HG02885 (cell line): ENCODE measurements around the gene MRC1.

Experiments used
- ATAC-seq: cut with Tn5 transposase; IDR thresholded peaks from one replicate; pipeline ENCODE4 v1.9.1; 2021; ENCODE audit warnings: mild to moderate bottlenecking; ENCODE audit not compliant: unreplicated experiment, poor library complexity

MRC1 gene

DNA sequence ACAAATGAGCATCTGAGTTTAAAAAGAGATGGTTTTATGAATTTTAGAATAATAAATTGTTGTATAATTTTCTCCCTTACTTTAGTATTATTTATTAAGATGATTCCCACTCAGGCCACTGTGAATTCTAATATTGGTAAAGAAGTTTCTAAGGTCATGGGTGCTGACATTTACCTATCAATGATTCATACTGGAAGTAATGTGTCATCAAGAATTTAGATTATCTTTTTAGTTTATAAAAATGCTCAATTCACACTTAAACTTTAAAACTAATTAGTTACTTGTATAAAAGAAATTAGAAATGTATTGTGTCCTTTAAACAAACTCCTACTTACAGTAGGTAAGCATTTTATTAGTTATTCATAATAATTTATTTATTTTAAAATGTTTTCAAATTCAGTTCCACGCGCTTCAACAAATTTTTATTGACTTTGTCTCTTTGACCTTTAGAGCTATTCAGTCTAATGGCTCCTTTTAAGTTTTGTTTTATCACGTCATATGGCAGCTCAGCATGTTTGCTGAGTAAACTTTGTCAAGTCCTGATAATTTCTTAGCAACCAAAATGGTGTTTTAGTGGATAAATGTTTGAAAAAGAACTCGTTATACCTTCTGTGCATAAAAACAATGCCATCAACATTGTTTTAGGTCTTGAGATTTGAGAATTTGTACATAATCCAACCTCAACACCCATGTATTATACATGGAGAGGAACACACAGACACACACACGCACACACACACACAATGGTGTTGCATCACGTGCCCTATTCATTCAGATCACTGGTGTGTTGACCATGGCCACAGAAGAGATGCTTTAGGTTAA is 15.1 kb upstream of the MRC1 start:
- ATAC-seq, result no peak

DNA sequence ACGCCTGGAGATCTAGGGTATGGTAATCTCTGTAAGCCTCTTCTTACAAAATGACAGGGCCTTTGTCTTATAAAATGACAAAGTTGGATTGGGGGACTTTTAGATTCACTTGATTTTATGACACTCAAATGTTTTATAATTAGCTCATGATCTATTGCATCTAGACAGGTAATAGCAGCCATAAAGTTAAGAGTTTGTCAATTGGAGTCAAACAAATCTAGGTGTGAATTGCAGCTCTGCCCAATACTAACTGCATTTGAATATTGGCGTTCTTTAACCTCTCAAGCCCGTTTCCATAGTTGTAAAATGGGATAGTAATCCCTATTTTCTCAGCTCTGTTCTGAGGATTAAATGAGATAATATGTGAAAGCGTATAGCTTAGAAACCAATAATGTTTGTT is 14.1 kb upstream of the MRC1 start:
- ATAC-seq, result no peak

DNA sequence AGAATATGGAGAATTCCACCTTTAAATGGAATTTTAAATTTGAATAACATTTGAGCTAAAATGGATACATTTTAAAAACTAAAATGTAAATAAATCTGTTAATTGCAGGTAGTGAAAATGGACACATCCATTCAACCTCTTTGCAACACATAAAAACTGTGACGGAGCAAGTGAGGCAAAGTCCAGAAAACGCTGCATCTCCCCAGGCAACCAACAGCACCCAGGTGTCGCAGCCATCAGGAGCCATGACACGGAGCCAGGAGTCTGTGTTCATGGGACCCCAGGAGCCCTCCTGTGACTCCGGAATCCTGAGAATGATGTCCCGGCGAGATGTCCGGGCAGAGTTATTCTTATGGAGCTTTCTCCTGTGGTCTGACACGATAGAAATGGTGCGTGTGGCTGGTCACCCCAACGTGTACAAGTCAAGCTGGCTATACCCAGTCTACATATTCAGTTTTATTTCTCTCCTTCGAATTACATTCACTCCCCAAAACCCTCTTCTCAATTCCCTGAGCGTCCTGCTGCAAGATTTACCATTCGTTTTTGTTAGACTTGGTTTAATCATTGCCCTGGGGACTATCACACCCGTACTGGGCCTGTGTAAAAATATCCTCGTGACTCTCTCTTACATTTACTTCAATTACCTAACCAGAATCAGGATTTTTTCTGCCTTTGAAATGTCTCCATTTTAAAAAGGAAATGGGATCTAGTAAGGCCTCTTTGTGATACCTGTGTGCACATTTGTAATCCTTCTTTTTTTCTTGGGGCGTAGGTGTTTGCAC is 13.1 kb upstream of the MRC1 start:
- ATAC-seq, result no peak

DNA sequence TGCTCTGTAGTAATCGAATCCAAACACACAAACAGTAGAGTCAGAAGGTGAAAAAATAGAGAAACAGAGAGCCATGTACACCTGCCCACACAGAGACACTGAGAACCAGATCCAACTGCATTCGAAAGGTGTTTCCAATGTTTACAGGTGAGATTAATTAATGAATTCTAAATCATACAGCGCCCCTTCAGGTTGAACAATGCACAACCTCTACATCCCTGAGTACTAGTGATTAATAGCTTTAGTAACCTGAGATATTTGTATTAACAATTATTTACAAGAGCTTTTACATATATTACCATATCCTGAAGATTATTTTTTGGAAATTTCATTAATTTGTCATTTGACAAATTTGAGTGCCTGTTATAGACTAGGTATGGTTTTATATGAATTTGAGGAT is 7.6 kb upstream of the MRC1 start:
- ATAC-seq, result no peak

DNA sequence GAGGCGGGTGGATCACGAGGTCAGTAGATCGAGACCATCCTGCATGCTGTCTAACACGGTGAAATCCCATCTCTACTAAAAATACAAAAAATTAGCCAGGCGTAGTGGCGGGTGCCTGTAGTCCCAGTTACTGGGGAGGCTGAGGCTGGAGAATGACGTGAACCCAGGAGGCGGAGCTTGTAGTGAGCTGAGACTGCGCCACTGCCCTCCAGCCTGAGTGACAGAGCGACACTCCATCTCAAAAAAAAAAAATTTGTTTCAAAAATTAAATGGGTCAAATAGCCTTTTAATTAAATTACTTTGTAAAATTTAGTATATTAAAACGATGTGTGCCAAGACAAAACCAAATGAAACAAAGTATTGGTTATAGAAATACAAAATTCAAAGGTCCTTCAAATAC is 6.8 kb upstream of the MRC1 start:
- ATAC-seq, result no peak

DNA sequence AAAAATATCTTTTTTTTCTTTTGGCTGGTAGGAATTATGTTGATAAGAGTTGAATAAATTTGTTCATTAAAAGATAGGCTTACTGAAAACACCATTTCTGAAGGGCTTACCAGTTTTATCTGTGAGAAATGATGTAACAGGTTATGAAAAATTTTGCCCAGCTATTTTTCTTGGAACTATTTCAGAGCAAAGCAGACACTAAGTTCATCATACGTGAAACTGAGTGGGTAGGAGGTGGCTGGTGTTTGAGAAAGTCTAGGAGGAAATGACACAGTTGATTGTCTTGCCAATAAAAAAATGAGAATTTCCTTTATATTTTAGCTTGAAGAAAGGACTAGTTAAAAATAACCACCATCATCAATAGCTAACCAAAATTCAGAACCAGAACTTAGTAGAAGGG is 6.2 kb upstream of the MRC1 start:
- ATAC-seq, result no peak

DNA sequence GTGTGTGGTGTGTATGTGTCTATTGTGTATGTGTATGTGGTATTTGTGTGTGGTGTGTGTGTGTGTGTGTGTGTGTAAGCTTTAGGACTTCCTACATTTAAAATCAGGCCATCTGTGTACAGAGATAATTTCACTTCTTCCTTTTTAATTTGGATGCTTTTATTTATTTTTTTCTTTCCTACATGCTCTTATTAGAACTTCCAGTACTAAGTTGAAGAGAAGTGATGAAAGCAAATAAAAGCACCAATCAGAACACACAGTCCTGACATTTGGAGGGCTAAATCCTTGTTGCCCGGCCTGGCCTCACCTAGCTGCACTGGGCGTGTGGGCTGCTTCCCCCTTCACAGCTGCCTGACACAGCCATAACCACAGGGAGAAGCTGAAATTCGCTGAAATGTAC is 3.8 kb upstream of the MRC1 start:
- no peak for ATAC-seq

DNA sequence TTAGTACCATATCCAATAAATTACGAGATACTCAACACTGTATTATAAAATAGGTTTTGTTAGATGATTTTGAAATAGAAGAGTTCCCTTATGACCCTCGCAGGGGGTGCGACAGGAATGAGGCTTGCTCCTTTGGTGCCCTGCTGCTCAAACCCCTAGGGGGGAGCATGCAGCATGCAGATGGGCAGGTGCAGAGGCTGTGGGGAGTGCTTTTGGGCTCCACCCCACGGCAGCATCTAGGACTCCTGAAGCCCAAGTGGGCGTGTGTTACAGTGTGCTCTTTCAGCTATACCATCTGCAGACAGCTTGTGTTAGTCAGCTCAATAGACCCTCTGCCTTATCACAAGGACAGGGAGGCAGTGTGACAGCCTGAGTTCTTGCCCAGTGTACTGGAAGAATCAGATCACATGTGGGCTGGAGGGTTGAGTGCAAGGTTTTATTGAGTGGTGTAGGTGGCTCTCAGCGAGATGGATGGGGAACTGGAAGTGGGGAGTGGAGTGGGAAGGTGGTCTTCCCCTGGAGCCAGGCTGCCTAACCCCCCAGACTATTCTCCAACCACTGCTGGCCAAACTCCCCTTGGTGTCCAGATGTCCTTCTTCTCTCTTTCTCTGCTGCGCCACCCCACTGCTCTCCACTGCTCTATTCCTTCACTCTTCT is 3.1 kb upstream of the MRC1 start:
- peak; percentile 78 for ATAC-seq

DNA sequence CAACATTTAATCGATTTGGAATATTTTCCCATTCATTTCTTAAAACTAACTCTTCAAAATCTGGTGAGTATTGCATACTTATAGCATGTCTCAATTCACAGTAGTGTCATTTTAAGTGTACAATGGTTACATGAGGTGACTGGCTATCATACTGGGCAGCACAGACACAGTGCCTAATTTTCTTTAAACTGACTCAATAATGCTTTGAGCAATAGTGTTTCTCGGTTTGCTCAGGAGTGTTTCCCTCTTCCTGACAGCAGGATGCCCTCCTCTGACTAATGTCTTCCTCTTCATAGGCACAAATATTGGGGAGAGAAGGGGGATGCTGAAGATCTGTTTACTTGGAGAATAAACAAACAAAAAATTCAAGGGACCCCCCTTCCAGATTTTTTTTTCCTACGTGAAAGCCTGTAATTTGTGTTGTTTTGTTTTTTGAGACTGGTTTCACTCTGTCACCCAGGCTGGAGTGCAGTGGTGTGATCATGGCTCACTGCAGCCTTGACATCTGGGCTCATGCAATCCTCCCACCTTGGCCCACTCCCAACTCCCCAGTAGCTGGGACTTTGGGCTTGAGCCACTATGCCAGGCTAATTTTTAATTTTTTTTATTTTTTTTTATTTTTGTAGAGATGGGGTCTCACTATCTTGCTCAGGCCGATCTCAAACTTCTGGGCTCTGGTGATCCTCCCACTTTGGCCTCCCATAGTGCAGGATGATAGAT is 2.2 kb downstream of the MRC1 start:
- no peak for ATAC-seq

DNA sequence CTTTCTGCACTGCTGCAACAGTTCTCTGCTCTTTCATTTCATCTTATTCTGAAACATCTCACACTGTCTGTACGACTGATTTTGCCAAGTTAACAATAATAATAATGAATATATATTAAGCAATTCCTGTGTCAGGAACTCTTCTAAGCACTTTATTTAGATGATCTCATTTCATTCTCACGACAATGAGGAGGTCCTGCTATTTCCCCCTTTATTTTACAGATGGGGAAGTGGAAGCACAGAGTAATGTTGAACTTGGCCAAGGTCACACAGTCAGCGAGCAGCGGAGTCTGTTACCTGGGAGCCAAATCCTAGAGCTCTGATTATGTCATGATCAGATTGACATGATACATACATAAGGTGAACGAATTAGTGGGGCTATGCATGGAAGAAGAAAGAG is 5.8 kb downstream of the MRC1 start:
- ATAC-seq, result no peak

DNA sequence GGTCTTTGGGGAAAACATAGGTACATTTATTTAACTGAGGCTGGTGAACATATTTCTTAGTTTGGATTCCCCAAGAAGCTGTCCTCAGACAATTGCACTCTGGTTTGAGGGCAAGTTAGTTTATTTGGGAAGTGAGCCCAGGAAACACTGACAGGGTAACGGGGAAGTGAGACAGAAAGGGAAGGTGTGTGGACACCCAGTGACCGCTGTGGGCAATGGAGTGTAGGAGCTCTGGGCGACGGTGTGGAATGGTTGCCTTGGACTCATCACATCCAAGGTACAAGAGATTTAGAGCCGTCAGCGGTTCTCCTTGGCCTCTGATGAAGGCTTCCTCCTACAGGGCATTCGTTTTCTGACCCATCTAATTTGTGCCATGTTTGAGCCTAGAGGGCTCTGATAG is 7.1 kb downstream of the MRC1 start:
- no peak for ATAC-seq

DNA sequence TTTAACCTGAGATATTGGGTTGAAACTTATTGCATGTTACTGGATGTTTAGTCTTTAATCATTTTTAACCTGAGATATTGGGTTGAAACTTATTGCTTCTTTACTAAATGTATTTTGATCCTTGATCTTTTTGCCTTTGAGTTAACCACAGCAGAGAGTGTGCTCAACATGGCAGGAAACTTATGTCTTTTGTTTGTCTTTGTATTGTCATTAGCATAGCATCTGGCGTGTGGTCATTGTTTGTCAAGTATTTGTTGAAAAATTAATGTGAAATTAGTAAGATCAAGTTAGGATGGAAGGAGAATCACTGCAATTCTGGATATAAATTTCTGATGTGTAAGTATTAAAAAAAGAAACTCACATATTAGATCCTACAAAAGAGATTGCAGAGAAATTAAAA is 8.2 kb downstream of the MRC1 start:
- ATAC-seq, result no peak

DNA sequence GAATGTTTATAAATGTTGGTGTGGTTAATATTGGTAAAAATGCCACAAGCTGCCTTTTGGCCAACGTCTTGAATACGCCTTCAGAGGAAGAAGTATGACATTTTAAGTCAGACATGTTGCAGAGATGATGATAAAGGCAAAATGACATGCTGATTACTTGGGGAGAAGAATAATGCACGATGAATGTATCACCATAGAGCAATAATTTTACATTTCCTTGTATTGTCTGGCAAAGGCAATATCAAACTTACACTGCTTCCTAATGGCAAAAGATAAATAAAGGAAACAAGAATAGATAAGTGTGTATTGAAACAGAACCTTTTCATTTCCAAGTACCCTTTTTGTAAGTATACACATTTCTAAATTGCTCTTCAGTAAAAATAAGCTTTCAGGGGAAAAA is 8.6 kb downstream of the MRC1 start:
- ATAC-seq, result no peak

DNA sequence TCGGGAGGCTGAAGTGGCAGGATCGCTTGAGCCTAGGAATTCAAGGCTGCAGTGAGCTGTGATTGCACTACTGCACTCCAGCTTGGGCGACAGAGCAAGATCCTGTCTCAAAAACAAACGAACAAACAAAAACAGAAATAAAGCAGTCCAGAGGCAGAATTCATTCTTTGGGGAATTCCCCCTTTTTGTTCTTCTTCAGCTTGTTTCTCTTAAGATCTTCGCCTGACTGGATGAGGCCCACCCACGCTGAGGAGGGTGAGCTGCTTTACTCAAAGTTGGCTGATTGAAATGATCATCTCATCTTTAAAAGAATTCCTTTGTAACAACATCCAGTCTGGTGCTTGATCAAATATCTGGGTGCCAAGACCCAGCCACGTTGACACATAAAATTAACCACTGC is 10.7 kb downstream of the MRC1 start:
- ATAC-seq, result no peak

DNA sequence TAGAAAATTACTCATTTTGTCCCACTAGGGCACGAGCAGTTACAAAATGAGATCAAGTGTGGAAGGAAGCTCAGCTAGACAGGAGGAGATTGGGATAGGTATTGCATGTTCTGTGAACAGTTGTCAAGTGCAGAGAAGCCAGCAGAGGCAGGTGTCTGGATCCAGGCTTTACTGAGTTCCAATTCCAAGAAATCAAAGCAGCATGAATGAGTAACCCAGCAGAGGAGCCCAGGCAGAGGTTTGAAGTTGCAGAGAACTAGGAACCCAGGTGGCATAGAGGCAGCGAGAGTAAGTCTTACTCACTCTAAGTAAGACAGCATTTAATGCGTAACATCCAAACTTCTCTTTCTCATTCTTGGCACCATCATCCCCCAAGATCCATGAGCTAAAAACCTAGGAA is 11.8 kb downstream of the MRC1 start:
- no peak for ATAC-seq

DNA sequence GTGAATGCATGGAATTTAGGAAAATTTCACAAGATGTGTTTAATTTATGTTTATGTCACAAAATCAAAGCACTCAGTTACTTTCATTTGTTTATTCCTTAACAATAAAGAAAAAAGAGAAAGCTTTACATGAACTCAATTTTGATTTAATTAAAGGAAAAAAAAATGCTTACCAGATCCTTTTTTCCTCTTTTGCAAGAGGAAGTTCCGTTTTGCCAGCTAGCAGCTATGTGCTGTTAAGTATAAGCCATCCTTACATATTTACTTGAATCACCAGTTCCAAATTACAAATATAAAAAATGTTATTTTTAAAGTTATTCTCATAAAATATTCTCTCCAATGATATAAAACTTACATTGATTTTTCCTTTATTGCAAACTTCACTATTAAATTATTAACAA is 12.7 kb downstream of the MRC1 start:
- no peak for ATAC-seq

DNA sequence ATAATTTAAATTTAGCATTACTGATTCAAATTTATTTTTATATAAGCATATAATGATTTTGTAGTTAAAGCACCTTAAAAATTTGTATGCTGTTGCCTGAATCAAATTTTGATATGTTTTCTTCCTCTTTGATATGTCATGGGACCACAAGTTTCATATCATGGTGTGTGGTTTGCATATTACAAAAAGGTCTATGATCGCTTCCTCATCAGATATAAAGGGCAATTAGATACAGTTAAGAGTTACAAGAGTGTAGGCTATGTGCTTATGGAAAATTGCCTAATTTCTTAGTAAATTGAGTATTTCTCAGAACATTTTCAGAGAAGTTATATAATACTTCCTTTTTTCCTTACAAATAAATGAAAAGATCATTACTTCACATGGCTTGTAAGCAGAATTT is 22.2 kb downstream of the MRC1 start:
- ATAC-seq, result no peak

DNA sequence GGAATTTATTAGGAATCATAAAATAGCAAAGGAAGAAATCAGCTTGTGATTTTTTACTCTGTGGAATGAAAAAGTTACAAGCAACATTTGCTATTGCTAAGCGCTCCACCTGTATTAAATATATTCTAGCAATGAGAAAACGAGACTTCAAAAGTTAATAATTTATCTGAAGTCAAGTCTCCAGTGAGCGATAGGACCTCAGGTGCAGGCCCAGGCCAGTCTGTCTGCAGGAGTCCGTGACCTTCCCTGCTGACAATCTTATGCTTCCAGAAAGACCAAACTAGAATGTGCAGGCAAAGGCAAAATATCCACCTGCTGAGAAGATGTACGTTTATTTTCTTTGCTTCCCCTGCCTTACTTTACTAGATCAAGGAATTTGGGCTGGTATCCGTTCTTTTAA is 22.7 kb downstream of the MRC1 start:
- no peak for ATAC-seq

DNA sequence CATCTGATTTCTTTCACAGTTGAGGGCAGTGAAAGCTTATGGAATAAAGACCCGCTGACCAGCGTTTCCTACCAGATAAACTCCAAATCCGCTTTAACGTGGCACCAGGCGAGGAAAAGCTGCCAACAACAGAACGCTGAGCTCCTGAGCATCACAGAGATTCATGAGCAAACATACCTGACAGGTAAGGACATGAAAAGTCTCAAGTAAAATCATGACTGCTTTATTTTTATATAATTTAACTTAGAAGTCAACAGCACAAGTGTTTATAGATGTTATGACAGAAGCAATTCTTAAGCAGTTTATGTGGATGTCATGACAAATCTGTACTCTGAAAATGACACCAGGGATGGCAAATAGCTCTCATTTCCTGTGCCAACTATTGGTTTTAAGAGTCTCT is 24.5 kb downstream of the MRC1 start:
- ATAC-seq, result no peak

DNA sequence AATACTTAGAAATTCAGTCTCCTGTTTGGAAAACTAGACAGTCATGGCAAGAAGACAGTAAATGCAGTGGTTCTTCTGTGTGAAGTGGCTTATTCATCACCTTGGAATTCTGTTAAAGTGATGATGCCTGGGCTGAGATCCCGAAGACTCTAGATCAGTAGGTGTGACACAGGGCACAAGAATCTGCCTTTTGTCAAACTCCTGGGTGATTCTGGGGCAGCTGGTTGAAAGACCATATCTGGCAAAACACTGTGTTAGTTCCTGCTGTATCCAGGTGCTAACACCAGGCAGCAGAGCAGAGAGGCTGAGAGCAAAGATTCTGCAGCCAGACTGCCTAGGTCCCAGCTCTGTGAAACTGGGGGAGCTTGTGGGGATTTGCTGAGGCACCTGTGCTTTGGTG is 26.5 kb downstream of the MRC1 start:
- ATAC-seq, result no peak

DNA sequence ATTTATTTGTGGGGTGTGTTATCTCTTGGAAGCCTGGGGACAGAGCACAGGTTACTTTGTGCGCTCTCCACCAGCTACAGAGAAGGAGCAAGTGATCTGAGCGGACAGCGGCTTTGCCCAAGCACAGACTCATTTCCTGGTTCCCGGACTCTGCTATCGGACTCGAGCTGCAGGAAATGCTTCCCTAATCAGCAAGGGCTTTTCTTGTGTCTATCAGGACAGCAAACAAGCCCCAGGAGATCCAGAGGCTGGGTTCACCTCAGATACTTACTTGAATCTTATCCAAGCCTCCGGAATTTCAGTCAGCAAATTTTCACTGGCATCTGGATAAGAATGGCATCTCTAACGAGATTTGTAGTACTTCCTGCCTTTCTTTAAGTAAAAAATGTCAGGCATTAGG is 27.8 kb downstream of the MRC1 start:
- ATAC-seq, result no peak
